Fibroblast of villous mesenchyme (primary cell): ENCODE results near the gene KLK15. TPM values are rescaled to one million over a fixed set of nuclear protein-coding genes. Genes with fewer than 3 reads are reported as not detected.

Source experiments
- DNase-seq: peaks from one replicate; pipeline ENCODE4 v3.0.0-alpha.2; 2010; ENCODE audit warnings: low read depth
- H3K4me3 ChIP-seq: 2 replicates; pipeline ENCODE4 v1.5.1; 2011; ENCODE audit warnings: low read depth, mild to moderate bottlenecking, low read length
- CTCF ChIP-seq: IDR thresholded peaks from 2 replicates; pipeline ENCODE4 v1.5.1; 2012; ENCODE audit warnings: low read depth, mild to moderate bottlenecking, low read length; ENCODE audit not compliant: insufficient read depth
- total RNA-seq: library from RNA; depleted of rRNA; stranded (reverse); fragments of >200 nt; gene quantifications from 2 replicates; pipeline ENCODE4 v1.2.3, GENCODE V29; 2012

KLK15 gene
- total RNA-seq, 1 donor = not detected

GRCh38 chr19:50861010-50861409, 27.6 kb upstream of the KLK15 start:
- no peak overlapping the region for H3K4me3 ChIP-seq
- TF ChIP-seq CTCF = no peak
- DNase-seq = no peak

- no peak overlapping the region for H3K4me3 ChIP-seq
- TF ChIP-seq CTCF = no peak
- no peak for DNase-seq
These were observed 26.5 kb upstream of the KLK15 start for GRCh38 chr19:50859849-50860248.

- DNase-seq = no peak
- H3K4me3 ChIP-seq = no peak overlapping the region
- TF ChIP-seq CTCF = no peak
These were observed 25.5 kb upstream of the KLK15 start for GRCh38 chr19:50858886-50859285.

GRCh38 chr19:50857366-50857765, 24.0 kb upstream of the KLK15 start:
- DNase-seq = no peak
- H3K4me3 ChIP-seq = no peak overlapping the region
- no peak for TF ChIP-seq CTCF

- no peak within 1 kb of the TSS for H3K4me3 ChIP-seq
- DNase-seq = no peak
- no peak for TF ChIP-seq CTCF
These were observed 21.4 kb upstream of the KLK15 start, which contains the start of gene KLK3 for GRCh38 chr19:50854636-50855410. TSS of gene KLK3 (plus strand) at chr19:50854915. CDS start at chr19:50854956, 41 bp downstream.

GRCh38 chr19:50851620-50852019, 18.2 kb upstream of the KLK15 start:
- DNase-seq = no peak

More at GRCh38 chr19:50851620-50852019, 18.2 kb upstream of the KLK15 start:
- TF ChIP-seq CTCF = no peak
- no peak overlapping the region for H3K4me3 ChIP-seq
